HG02870 (cell line): Measurements from ENCODE around the gene TNFRSF4.

Experiments used
- ATAC-seq: cut with Tn5 transposase; IDR thresholded peaks from one replicate; pipeline ENCODE4 v1.9.1; 2021; ENCODE audit warnings: mild to moderate bottlenecking, moderate library complexity; ENCODE audit not compliant: unreplicated experiment

The TNFRSF4 gene

DNA sequence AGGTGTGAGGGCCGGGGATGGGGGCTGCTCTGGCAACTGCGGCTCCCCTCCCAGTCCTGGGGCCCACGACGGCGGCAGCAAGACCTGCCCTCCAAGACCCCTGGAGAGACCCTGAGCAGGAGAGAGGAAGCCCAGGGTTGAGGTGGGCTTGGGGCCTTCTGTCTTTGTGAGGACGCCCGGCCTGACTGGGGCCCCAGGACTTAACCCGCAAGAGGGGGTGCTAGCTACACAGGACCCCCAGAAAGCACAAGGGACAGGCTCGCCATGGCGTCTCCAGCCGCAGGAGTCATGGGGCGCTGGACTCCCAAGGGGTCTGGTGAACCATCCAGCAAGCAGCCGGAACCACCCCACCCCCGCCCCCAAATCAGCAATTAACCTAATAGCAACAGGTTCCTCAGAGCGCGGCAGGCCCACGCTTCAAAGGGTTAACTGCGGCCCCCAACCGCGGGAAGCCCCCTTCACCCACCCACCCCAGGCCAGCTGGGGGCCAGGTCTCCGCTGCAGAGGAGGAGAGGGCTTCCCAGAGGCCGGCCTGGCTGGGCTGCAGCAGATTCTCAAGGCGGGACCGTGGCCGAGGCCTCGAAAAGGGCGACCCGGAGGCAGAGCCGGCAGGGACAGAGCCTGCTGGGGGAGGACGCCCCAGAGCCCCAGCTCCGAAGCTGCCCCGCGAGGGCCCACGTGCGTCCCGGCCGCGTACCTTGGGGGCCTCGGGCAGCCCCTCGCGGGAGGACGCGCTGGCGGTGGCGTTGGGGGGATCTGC is 32.0 kb upstream of the TNFRSF4 start:
- ATAC-seq: no peak

DNA sequence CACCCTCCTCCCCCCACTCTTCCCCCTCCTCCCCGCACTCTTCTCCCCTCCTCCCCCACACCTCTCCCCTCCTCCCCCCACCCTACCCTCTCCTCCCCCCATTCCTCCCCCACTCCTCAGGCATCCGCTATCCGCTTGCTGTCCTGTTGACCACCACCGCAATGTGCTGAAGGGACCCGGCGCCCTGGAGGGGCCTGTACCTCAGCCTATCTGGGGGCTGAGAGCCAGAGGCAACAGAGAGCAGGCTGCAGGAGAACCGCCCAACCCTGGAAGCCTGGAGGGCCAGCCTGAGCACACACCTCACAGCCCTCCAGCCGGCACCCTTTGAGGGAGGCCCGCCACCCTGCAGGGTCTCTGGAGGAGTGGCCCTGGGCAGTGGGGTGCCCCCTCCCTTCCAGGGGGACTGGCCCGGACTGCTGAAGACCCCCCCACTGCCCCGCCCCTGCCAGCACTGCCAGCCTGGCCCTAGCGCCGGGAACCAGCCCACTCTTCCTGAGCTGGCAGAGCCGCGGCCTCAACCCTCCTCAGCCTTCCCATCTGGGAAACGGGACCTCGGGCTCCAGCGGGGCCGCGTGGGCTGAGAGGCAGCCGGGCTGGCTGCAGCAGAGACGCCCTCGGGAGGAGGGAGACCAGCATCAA is 31.3 kb upstream of the TNFRSF4 start:
- no peak for ATAC-seq

DNA sequence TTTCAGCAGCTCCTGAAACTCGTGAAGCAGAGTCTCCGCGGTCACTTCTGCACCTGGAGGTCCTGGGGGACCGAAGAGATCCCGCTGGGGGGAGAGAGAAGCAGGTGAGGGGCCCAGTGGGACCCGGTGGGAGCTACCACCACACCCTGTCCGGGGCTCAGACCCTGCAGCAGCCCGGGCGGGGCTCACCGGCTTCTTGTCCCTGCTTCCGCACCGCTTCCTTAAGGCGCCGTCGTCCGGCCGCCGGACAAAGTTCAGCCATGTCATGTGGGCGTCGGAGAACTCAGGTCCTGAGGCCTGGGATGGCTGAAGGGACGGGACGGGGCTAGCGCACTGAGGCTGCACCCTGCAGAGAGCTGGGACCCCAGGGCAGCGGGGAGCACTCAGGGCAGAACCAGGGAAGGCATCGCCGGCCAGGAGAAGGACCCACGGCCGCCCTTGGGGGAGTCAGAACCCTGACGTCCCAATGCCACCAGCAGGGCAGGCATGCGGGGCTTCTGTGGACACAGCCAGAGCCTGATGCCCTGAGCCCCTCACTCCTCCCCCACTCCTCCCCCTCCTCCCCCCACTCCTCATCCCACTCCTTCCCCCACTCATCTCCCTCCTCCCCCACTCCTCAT is 30.3 kb upstream of the TNFRSF4 start:
- ATAC-seq: no peak

DNA sequence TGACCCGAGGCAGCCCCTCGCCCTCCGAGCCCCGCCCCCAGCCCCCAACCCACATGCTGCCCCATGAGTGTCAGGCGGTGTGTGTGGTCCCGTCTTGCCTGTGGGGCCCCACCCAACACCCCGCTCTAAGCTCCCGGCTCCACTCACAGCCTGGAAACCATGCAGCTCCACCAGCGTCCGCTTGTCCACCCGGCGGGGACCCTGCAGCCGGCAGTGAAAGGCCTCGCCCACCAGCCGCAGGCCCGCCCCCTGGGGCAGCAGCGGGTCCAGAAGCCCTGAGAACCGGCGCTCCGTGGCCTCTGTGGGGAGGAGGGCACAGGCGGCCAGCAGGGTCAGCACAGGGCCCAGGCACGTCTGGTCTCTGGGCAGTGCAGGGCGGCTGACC is 29.8 kb upstream of the TNFRSF4 start:
- no peak for ATAC-seq

DNA sequence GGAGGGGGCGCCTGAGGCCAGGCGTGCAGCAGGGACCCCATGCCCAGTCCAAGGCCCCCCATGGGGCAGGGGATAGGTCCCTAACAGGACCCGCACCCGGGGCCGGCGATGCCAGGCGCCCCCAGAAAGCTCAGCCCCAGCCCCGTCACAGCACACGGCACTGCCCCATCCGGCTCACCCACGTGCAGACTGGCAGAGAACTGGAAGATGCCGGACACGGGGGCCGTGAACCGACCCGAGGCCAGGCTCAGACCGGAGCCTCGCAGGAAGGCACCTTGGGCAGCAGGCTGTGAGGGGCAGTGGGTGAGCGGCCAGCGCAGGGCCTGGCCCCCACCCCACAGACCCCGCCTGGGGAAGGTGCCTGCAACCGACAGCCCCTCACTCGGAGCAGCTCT is 29.3 kb upstream of the TNFRSF4 start:
- ATAC-seq: no peak

DNA sequence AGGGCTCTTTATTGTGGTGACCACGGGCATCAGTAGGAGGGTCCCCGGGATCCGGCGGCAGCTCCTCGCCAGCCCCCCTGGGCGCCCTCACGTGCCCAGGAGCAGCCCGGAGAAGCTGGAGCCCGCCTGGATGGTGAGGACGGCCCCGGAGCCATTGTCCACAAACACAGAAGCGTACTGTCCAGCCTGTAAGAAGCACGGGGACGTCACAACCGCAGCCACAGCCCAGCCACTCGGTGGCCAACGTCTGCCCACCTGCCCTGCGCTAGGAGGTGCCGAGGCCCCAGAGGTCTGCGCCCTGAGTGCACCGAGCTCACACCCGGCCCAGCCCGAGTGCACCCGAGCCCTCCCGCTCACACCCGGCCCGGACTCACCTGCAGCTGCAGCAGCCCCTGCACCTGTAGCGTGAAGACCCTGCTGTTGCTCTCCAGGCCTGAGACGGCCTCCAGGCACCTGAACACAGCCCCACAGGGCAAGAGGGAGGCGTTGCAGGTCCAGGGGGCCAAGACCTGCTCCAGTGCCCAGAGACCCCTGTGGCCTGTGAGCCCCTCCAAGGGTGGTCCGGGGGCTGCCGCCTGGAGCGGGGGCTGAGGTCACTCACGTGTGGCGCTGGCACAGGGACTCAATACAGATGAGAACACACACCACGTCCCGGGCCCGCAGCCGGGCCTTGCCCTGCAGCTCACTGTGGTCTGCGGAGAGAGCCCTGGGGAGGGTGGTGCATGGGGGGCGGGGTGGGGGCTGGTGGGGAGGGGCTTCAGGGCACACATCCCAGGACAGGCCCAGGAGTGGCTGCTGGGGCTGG is 28.7 kb upstream of the TNFRSF4 start:
- no peak for ATAC-seq

DNA sequence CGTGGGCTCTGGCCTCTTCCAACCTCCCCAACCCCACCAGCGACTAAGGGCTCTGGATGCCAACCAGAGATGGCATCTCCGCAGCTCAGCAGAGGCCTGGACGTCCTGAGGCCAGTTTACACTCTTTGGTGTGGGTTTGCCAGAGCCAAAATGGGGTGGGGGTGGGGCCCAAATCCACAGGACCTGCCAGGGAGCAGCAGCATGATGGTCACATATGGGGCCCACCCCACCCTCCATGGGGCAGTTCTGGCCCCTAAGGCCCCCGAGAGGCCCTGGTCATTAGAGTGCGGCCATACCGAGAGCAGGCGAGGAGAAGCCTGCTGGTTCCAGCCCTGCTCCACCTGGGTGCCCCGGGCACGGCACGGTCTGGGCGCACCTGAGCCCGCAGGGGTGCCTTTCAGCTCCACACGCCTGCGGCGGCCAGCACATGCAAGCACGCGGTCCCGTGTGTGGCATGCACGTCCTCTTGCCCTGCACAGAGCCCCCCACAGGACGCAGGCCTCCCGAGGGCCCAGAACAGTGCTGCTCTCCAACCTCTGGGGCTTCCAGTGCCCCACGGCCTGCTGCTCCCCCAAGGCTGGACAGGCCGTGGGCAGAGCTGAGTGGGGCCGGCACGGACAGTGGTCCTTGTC is 27.8 kb upstream of the TNFRSF4 start:
- ATAC-seq: no peak

DNA sequence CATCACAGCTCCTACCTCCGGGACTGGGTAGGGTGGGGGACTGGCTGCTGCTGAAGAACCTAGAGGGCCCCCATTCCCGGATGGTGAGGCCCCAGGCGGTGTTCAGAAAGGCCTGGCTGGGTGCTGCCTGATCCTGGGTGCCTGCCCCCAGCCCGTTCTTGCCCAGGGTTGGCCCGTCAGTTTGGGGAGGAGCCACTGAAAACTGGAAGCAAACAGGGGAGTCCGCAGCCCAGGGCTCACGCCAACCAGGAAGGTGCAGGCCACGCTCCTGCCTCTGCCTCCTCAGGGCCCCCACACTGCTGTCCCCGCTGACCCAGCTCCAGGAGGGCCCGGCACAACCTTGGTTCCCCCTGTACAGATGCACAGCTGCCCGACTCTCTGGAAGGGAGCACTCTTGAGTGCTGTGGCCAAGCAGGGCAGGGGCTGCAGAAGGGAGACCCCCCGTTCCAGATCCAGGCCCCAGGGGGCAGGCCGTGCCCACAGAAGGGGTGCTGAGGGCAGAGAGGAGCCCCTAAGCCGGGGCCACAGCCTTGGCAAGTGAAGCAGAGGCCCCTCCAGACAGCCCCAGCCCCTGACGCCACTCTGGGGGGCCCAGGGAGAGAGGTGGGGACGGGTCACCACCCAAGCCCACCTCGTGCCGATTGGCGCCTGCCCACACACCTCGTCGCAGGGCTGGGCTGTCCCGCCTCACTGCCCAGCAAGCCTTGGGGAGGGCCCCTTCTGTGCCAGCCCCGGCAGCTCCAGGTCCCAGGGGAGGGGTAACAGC is 27.1 kb upstream of the TNFRSF4 start:
- ATAC-seq: no peak

DNA sequence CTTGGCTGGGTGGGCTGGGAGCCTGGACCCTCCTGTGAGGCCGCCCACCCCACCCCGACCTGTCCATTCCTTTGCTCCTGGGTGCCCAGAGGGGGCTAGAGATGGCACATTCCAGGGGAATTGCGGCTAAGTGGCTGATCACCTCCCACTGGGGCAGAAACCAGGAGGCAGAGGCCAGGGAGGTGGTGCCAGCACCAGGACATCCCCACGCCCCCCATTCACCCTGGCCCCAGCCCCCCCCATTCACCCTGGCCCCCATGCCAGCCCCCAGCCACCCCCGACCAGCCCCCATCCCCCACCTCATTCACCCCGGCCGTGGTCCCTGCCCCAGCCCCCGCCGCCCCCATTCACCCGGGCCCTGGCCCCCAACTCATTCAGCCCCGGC is 26.4 kb upstream of the TNFRSF4 start:
- ATAC-seq: no peak

DNA sequence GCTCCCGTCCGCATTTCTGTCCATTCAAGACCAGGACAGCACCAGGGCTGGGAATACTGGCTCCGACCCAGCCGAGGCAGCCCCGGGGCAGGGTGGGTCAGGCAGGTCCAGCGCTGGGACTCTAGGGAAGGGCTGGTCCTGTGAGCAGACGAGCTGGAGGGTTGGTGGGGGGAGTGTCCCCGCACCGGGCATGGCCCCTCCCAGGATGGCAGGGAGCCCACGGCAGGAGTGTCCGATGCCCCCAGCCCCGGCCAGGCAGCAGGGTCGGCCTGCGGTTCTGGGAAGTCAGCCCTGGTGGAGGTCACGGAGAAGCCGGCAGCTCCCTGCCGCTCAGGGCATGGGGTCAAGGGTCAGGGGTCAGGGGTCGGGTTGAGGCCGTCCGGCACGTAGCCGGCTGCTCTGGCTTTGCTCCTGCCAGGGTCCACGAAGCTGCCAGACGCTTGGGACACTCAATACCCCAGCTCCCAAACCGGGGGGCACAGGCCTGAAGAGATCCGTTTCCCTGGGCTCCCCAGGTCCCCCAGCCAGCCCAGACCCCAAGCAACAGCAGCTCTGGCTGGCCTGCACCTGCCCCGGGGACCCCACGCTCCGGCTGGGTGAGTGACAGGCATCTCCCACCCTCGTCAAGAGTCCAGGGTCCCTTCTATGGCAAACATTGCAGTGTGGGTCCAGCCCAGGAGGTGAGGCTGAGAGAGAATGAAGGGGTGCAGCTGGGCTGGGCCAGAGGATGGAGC is 25.8 kb upstream of the TNFRSF4 start:
- no peak for ATAC-seq

DNA sequence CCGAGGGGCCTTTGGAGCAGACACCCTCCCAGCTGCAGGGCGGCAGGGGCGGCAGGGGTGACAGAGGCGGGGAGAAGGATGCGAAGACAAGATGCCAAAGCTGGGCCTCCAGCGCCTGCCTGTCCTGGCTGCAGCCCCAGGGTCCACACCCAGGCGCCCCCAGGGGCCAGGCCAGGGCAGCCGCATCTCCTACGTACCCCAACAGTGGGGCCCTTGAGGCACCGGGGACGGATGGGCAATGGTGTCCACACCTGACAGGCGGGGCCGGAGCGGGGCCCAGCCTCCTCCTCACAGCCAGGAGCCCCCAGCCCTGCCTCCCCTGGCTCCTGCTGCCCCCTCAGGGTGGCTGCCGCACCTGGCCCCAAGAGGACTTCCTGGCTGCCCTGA is 25.3 kb upstream of the TNFRSF4 start:
- ATAC-seq: no peak

DNA sequence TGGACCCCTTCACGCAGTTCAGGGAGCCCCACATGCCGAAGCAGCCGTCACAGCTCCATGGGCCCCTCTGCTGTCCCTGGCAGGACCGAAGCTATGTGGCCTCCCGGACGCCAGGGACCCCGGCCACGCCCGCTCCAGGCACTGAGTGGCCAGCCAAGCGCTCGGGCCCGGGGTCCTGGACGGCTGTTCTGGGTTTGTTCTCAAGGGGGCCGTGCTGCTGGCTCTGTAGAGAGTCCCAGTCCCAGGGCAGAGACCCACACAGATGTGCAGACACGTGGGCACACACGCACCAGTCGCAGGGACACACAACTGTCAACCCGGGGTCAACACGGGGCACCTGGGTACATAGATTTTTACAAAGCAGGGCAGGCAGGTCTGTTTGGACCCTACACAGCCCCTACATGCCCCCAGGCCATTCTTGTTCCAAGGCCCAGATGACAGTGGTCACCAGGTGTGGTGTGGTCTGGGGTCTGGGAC is 24.8 kb upstream of the TNFRSF4 start:
- no peak for ATAC-seq

DNA sequence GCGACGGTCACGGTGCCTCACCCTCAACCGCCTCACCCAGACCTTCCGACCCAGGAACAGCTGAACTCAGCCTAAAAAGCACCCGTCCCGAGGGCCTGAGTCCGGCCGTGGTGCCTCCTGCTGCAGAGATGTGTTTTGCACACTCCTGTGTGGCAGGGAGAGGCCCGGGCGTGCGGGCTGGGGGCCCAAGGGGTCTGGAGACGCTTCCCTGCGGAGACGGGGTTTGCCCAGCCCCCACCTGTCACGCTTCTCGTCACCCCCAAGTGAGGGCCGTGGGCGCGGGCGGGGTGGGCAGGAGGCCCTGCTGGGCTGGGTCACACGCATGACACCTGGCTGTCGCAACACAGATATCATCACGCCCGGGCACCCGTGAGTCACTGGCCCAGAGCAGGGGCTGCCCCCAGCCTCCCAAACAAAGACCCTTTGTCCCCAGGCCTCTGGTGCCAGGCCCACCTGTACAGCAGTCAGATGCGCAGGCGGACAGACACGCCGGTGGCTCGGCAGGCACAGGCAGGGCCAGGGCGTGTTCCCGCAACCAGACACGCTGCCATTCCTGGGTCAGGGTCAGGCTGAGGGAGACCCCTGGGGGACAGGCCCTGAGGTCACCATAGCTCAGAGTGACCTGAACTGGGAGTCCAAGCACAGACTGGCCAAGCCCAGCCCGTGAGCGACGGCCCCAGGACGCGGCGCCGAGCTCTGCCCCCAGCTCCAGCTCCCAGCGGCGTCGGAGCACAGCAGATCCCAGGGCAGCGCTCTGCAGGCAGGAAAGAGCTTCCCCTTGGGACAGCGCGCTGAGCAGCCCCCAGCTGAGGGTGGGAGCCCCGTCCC is 24.1 kb upstream of the TNFRSF4 start:
- ATAC-seq: no peak

DNA sequence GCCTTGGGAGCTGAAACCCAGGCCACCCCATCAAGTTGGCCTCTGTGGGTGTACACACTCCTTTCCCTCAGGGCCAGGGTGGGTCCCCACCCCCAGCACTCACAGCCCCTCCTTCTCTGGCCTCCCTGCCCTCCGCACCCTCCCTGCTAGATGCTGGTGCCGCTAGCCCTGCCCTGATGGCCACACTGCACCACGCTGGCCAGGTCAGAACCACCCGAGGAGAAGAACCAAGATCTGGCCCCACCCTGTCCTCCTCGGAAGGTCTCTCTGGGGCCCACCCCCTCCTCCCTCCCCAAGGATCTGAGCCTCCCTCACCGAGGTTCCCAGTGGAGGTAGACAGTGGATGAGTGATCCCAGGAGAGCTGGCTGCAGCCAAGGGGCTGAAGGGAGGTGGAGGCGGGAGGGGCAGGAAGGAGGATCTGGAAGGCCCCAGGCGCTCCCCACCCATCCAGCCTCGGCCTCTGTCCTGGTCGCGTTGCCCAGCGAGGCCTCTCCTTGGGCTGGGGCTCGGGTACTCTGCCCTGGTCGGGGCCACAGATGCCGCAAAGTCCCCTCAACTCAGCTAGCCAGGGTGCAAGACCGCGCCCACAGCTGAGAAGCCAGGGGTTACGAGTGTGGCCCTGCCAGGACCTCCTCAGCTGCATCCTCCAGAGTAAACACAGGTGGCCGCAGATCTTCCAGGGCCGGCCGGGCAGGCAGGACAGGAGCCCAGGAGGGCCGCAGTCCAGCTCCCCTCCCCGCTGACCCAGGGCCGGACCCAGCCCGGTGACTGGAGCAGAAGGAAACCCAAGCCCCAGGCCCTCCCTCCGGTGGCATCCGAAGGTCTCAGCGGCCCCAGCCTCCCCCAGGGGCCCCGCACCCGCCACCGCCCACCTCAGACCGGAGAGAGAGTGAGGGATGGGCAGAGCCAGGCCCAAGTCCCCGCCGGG is 23.3 kb upstream of the TNFRSF4 start:
- no peak for ATAC-seq

DNA sequence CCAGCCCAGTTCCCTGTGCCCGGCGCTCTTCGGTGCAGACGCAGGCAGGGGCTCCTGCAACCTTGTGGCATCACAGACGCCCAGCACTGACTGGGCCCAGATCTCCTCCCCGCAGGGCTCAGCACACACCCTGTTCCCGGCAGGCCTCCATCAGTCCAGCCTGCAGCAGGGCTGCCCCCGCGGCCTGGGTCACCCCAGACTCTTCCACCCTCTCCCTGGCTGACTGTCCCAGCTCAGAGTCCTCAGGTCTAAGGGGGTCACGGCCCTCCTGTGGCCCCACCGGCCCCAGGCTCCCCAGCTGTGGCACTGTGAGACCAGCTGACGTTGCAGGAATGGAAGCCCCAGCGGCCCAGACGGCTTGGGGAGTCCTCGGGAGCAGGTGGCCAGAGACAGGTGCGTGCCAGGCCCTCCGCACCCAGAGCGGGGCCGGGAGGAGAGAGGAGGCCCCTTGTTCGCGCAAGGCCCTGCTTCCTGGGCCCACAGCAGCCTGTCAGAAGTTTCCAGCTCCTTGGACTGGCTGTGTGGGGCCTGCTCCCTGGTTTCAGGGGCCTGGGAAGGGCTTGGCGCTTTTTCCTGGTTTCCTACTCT is 22.3 kb upstream of the TNFRSF4 start:
- no peak for ATAC-seq

DNA sequence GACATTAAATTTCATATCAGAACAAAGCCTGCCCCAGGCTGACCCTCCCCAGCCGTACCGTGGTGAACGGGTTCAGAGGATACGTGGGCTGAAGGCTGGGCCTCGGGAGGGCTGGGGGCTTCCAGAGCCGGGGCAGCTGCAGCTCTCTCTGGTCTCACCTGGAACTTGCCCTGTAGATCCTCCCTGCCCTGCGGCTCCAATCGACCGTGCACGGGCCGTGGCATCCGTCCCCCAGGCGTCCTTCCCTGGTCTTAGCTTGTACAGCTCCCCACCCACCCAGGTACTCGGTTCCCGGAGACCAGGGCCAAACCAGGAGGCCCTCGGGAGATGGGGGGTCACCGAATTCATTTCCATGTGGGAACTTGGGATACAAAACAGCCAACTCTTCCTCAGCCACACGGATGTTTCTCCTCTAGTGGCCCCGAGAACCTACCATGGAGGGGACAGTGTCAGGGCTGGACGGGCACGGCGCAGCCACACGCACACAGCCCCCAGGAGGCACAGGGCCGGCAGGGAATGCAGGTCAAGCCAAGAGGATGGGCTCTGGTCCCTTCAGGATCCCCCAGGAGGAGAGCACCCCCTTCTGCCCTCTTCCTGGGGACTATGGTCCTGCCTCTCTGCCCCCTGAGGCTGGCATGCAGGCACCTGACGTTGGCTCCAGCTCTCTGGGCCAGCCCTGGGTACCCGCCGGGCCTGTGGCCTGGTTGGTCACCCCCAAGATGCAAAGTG is 21.2 kb upstream of the TNFRSF4 start:
- no peak for ATAC-seq
